Measurements from ENCODE around the gene POLDIP2. TPM values are rescaled to one million over a fixed set of nuclear protein-coding genes. Genes with fewer than 3 reads are reported as not detected.

POLDIP2 gene
- total RNA-seq, 2 donors from 2014 or later = 74.9 to 122 TPM

- DNase-seq (ENCODE audit: low spot score) (no peak), ATAC-seq (no peak)
- peaks cover 0 to 4% of the 10 kb centered on the region in 2 donors for H3K4me1 Mint-ChIP-seq (ENCODE audit: low read depth in 2 of 2)
- no peak overlapping the region for H3K4me3 Mint-ChIP-seq
- no peaks in the 10 kb centered on the region for H3K27me3 Mint-ChIP-seq
- no peak overlapping the region for H3K27ac Mint-ChIP-seq
- no peaks in the 10 kb centered on the region for H3K9me3 Mint-ChIP-seq
- no peaks in the 10 kb centered on the region for H3K36me3 Mint-ChIP-seq
These were observed 39.4 kb upstream of the POLDIP2 start for GRCh38 chr17:28396635-28397239.

GRCh38 chr17:28395968-28396367 lies 38.6 kb upstream of the POLDIP2 start:
- DNase-seq (ENCODE audit: low spot score) (no peak), ATAC-seq (no peak)
- no peaks in the 10 kb centered on the region for H3K36me3 Mint-ChIP-seq
- H3K4me1 Mint-ChIP-seq (ENCODE audit: low read depth in 2 of 2) = peaks cover 0 to 4% of the 10 kb centered on the region in 2 donors
- H3K27ac Mint-ChIP-seq = no peak overlapping the region
- no peaks in the 10 kb centered on the region for H3K27me3 Mint-ChIP-seq
- H3K4me3 Mint-ChIP-seq = no peak overlapping the region
- no peaks in the 10 kb centered on the region for H3K9me3 Mint-ChIP-seq

- Mint-ChIP-seq H3K36me3 (peaks cover 3% of the 10 kb centered on the region), H3K27ac (no peak overlapping the region), H3K9me3 (no peaks in the 10 kb centered on the region), H3K27me3 (no peaks in the 10 kb centered on the region), H3K4me1 (ENCODE audit: low read depth in 2 of 2) (peaks cover 0 to 4% of the 10 kb centered on the region in 2 donors), H3K4me3 (no peak overlapping the region)
- ATAC-seq = no peak
- DNase-seq (ENCODE audit: low spot score) = no peak
These were observed 38.1 kb upstream of the POLDIP2 start for GRCh38 chr17:28395426-28395825.

GRCh38 chr17:28394337-28395116 lies 37.2 kb upstream of the POLDIP2 start:
- H3K36me3 Mint-ChIP-seq = peaks cover 10% of the 10 kb centered on the region
- H3K4me1 Mint-ChIP-seq (ENCODE audit: low read depth in 2 of 2) = peaks cover 0 to 4% of the 10 kb centered on the region in 2 donors
- no peak overlapping the region for H3K4me3 Mint-ChIP-seq
- H3K9me3 Mint-ChIP-seq = no peaks in the 10 kb centered on the region
- H3K27ac Mint-ChIP-seq = no peak overlapping the region
- ATAC-seq = no peak
- DNase-seq (ENCODE audit: low spot score) = no peak
- H3K27me3 Mint-ChIP-seq = no peaks in the 10 kb centered on the region

GRCh38 chr17:28392491-28392890 lies 35.2 kb upstream of the POLDIP2 start:
- Mint-ChIP-seq H3K27me3 (no peaks in the 10 kb centered on the region), H3K27ac (no peak overlapping the region), H3K4me3 (no peak overlapping the region), H3K9me3 (no peaks in the 10 kb centered on the region), H3K36me3 (peaks cover 10% of the 10 kb centered on the region), H3K4me1 (ENCODE audit: low read depth in 2 of 2) (peaks cover 0 to 4% of the 10 kb centered on the region in 2 donors)
- no peak for ATAC-seq
- DNase-seq (ENCODE audit: low spot score) = no peak

GRCh38 chr17:28391401-28391800 lies 34.1 kb upstream of the POLDIP2 start:
- no peak overlapping the region for H3K4me3 Mint-ChIP-seq
- H3K4me1 Mint-ChIP-seq (ENCODE audit: low read depth in 2 of 2) = peaks cover 0 to 4% of the 10 kb centered on the region in 2 donors
- H3K36me3 Mint-ChIP-seq = peaks cover 10% of the 10 kb centered on the region
- no peaks in the 10 kb centered on the region for H3K27me3 Mint-ChIP-seq
- no peak for ATAC-seq
- no peak for DNase-seq (ENCODE audit: low spot score)
- H3K27ac Mint-ChIP-seq = peak overlapping the region in 1 of 2 donors; percentile 28
- no peaks in the 10 kb centered on the region for H3K9me3 Mint-ChIP-seq

- ATAC-seq (no peak), DNase-seq (ENCODE audit: low spot score) (no peak)
- Mint-ChIP-seq H3K4me1 (ENCODE audit: low read depth in 2 of 2) (peaks cover 0 to 4% of the 10 kb centered on the region in 2 donors), H3K27ac (peak overlapping the region in 1 of 2 donors; percentile 28), H3K4me3 (no peak overlapping the region), H3K9me3 (no peaks in the 10 kb centered on the region), H3K36me3 (peaks cover 10% of the 10 kb centered on the region), H3K27me3 (no peaks in the 10 kb centered on the region)
These were observed 33.7 kb upstream of the POLDIP2 start for GRCh38 chr17:28390984-28391383.

GRCh38 chr17:28390563-28390962 lies 33.2 kb upstream of the POLDIP2 start:
- no peak for DNase-seq (ENCODE audit: low spot score)
- Mint-ChIP-seq H3K4me1 (ENCODE audit: low read depth in 2 of 2) (peaks cover 0 to 4% of the 10 kb centered on the region in 2 donors), H3K36me3 (peaks cover 10% of the 10 kb centered on the region), H3K27ac (no peak overlapping the region), H3K4me3 (no peak overlapping the region), H3K27me3 (no peaks in the 10 kb centered on the region), H3K9me3 (no peaks in the 10 kb centered on the region)
- no peak for ATAC-seq

- Mint-ChIP-seq H3K4me1 (ENCODE audit: low read depth in 2 of 2) (peaks cover 0 to 8% of the 10 kb centered on the region in 2 donors), H3K27me3 (no peaks in the 10 kb centered on the region), H3K9me3 (no peaks in the 10 kb centered on the region), H3K36me3 (peaks cover 10% of the 10 kb centered on the region), H3K27ac (no peak overlapping the region), H3K4me3 (no peak overlapping the region)
- no peak for ATAC-seq
- DNase-seq (ENCODE audit: low spot score) = no peak
These were observed 32.8 kb upstream of the POLDIP2 start for GRCh38 chr17:28390141-28390540.

- H3K27me3 Mint-ChIP-seq = no peaks in the 10 kb centered on the region
- peaks cover 11 to 13% of the 10 kb centered on the region in 2 donors for H3K4me1 Mint-ChIP-seq (ENCODE audit: low read depth in 2 of 2)
- DNase-seq (ENCODE audit: low spot score) (no peak), ATAC-seq (no peak)
- no peak overlapping the region for H3K4me3 Mint-ChIP-seq
- H3K9me3 Mint-ChIP-seq = no peaks in the 10 kb centered on the region
- no peak overlapping the region for H3K27ac Mint-ChIP-seq
- peaks cover 10% of the 10 kb centered on the region for H3K36me3 Mint-ChIP-seq
These were observed 30.8 kb upstream of the POLDIP2 start for GRCh38 chr17:28388106-28388505.

GRCh38 chr17:28386391-28386790 lies 29.1 kb upstream of the POLDIP2 start:
- DNase-seq (ENCODE audit: low spot score) (no peak), ATAC-seq (no peak)
- Mint-ChIP-seq H3K27me3 (peaks cover 0 to 6% of the 10 kb centered on the region in 2 donors), H3K4me3 (no peak overlapping the region), H3K4me1 (ENCODE audit: low read depth in 2 of 2) (peaks cover 11 to 16% of the 10 kb centered on the region in 2 donors), H3K27ac (no peak overlapping the region), H3K36me3 (peaks cover 10% of the 10 kb centered on the region), H3K9me3 (no peaks in the 10 kb centered on the region)

GRCh38 chr17:28385406-28385805 lies 28.1 kb upstream of the POLDIP2 start:
- Mint-ChIP-seq H3K9me3 (no peaks in the 10 kb centered on the region), H3K27me3 (peaks cover 4 to 6% of the 10 kb centered on the region in 2 donors), H3K27ac (peak overlapping the region in 1 of 2 donors; percentile 80), H3K36me3 (peaks cover 7% of the 10 kb centered on the region), H3K4me3 (peak overlapping the region; percentile 88), H3K4me1 (ENCODE audit: low read depth in 2 of 2) (peaks cover 14 to 20% of the 10 kb centered on the region in 2 donors)
- DNase-seq (ENCODE audit: low spot score) = no peak
- ATAC-seq = peak in 1 of 2 donors; percentile 46

GRCh38 chr17:28385037-28385400 lies 27.7 kb upstream of the POLDIP2 start:
- ATAC-seq (peak; percentile 37), DNase-seq (ENCODE audit: low spot score) (no peak)
- Mint-ChIP-seq H3K27ac (peak overlapping the region; percentile 42 to 80), H3K4me1 (ENCODE audit: low read depth in 2 of 2) (peaks cover 16 to 23% of the 10 kb centered on the region in 2 donors), H3K9me3 (no peaks in the 10 kb centered on the region), H3K27me3 (peaks cover 5 to 6% of the 10 kb centered on the region in 2 donors), H3K4me3 (peak overlapping the region; percentile 88), H3K36me3 (peaks cover 3% of the 10 kb centered on the region)

GRCh38 chr17:28384281-28385036 lies 27.1 kb upstream of the POLDIP2 start:
- peaks cover 16 to 23% of the 10 kb centered on the region in 2 donors for H3K4me1 Mint-ChIP-seq (ENCODE audit: low read depth in 2 of 2)
- ATAC-seq = peak; percentile 95 to 96
- H3K9me3 Mint-ChIP-seq = no peaks in the 10 kb centered on the region
- H3K4me3 Mint-ChIP-seq = peak overlapping the region; percentile 88
- H3K27me3 Mint-ChIP-seq = peaks cover 5 to 6% of the 10 kb centered on the region in 2 donors
- peak; percentile 80 for DNase-seq (ENCODE audit: low spot score)
- peak overlapping the region; percentile 42 to 80 for H3K27ac Mint-ChIP-seq
- H3K36me3 Mint-ChIP-seq = no peaks in the 10 kb centered on the region
